Esophagus squamous epithelium (tissue), 5 donors: ENCODE results near the gene HELZ2. TPM values are rescaled to one million over a fixed set of nuclear protein-coding genes. Genes with fewer than 3 reads are reported as not detected.
"Not testable (repeated sequence)": the region's sequence is repeated elsewhere in the genome, so short reads cannot be mapped to it uniquely, and the experiment has no call there.

Source experiments
- DNase-seq: peaks from one replicate; lab custom pipeline; 2025; lab: John Stamatoyannopoulos, UW
- H3K27ac ChIP-seq, 4 donors: fragments of 200-600 bp; sonication (generic); one replicate each; pipeline ENCODE4 v1.5.1; 2016 to 2019; ENCODE audit warnings: mild to moderate bottlenecking in 1 of 4
- H3K27me3 ChIP-seq, 4 donors: fragments of 200-600 bp; sonication (generic); 1 replicate in 3 of 4; 2 replicates in 1 of 4; pipeline versions ENCODE4 v1.5.1 to v1.6.0; 2017 to 2021; ENCODE audit warnings: antibody characterized with exemption in 1 of 4
- H3K36me3 ChIP-seq, 3 donors: fragments of 200-600 bp; sonication (generic); one replicate each; pipeline ENCODE4 v1.5.1; 2016 to 2019
- H3K4me1 ChIP-seq, 3 donors: fragments of 200-600 bp; sonication (generic); one replicate each; pipeline ENCODE4 v1.5.1; 2017 to 2019
- H3K4me3 ChIP-seq, 4 donors: fragments of 200-600 bp; sonication (generic); 1 replicate in 3 of 4; 2 replicates in 1 of 4; pipeline ENCODE4 v1.5.1; 2016 to 2019; ENCODE audit warnings: mild to moderate bottlenecking in 2 of 4, moderate library complexity in 1 of 4
- H3K9me3 ChIP-seq, 3 donors: fragments of 200-600 bp; sonication (generic); one replicate each; pipeline ENCODE4 v1.5.1; 2016 to 2019
- POLR2A ChIP-seq, 4 donors: fragments of 450-650 bp; IDR thresholded peaks; one replicate each; pipeline ENCODE4 v1.6.1; 2017; ENCODE audit warnings: antibody characterized with exemption in 4 of 4, mild to moderate bottlenecking in 4 of 4, moderate library complexity in 3 of 4
- WGBS, 2 donors: methylation state at CpG; one replicate each; pipeline ENCODE4 v1.1.5; 2018; 5-methylcytosine and 5-hydroxymethylcytosine counted together
- intact Hi-C: fragments of 100-400 bp; cut with DNase I; formaldehyde crosslinking; loops from one replicate; pipeline ENCODE4 v1.15.0; 2022
- total RNA-seq, 4 donors: library from RNA; depleted of rRNA; stranded (reverse); fragments of >200 nt; gene quantifications; one replicate each; pipeline ENCODE4 v1.1.0, GENCODE V29; 2016
- TF ChIP-seq, protein P1 (sequence below), 6 experiments: fragments of 450-650 bp in 4 of 6; fragments of 200-600 bp in 2 of 6; sonication (generic) in 2 of 6; IDR thresholded peaks; one replicate each; pipeline ENCODE4 v1.5.1; 2016 to 2019; ENCODE audit warnings: antibody characterized with exemption in 6 of 6, mild to moderate bottlenecking in 4 of 6, moderate library complexity in 4 of 6
- donor health status: DM: yes; HTN: yes; CAD: no.

Gene HELZ2
- total RNA-seq, 4 donors from 2014 or later, result 23.7 to 37.6 (median 31.2) TPM

- peaks cover 29 to 73% (median 44%) of the 10 kb centered on the region in 3 donors for H3K36me3 ChIP-seq
- H3K4me1 ChIP-seq, result no peaks in the 10 kb centered on the region
- no peak for DNase-seq
- no peak overlapping the region for H3K27ac ChIP-seq
- H3K27me3 ChIP-seq, result no peaks in the 10 kb centered on the region
- TF ChIP-seq POLR2A (IDR thresholded peaks at IDR 0.05), result no peak
- TF ChIP-seq, protein P1, sequence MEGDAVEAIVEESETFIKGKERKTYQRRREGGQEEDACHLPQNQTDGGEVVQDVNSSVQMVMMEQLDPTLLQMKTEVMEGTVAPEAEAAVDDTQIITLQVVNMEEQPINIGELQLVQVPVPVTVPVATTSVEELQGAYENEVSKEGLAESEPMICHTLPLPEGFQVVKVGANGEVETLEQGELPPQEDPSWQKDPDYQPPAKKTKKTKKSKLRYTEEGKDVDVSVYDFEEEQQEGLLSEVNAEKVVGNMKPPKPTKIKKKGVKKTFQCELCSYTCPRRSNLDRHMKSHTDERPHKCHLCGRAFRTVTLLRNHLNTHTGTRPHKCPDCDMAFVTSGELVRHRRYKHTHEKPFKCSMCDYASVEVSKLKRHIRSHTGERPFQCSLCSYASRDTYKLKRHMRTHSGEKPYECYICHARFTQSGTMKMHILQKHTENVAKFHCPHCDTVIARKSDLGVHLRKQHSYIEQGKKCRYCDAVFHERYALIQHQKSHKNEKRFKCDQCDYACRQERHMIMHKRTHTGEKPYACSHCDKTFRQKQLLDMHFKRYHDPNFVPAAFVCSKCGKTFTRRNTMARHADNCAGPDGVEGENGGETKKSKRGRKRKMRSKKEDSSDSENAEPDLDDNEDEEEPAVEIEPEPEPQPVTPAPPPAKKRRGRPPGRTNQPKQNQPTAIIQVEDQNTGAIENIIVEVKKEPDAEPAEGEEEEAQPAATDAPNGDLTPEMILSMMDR (IDR thresholded peaks at IDR 0.05), result no peak
- intact Hi-C loops, result no loop called here
- 94 to 95% methylated on average over 2 to 4 of the region's 16 CpGs for WGBS, 2 donors
- no peak overlapping the region for H3K4me3 ChIP-seq
- no peaks in the 10 kb centered on the region for H3K9me3 ChIP-seq
Observed at GRCh38 chr20:63560333-63560805, 13.7 kb downstream of the HELZ2 start.

GRCh38 chr20:63559485-63560332 lies 14.3 kb downstream of the HELZ2 start:
- peaks cover 29 to 66% (median 38%) of the 10 kb centered on the region in 3 donors for H3K36me3 ChIP-seq
- H3K4me3 ChIP-seq, H3K9me3 ChIP-seq, DNase-seq, H3K27ac ChIP-seq, H3K4me1 ChIP-seq, intact Hi-C loops, H3K27me3 ChIP-seq: not testable (repeated sequence)
- WGBS, 2 donors, result 90 to 98% methylated on average over 7 of the region's 31 CpGs

GRCh38 chr20:63558804-63559484 lies 15.1 kb downstream of the HELZ2 start:
- peaks cover 4 to 7% (median 7%) of the 10 kb centered on the region in 3 donors for H3K4me1 ChIP-seq
- WGBS, 2 donors, result 93 to 100% methylated on average over 7 to 10 of the region's 14 CpGs
- peaks cover 29 to 59% (median 38%) of the 10 kb centered on the region in 3 donors for H3K36me3 ChIP-seq
- no peaks in the 10 kb centered on the region for H3K9me3 ChIP-seq
- DNase-seq, result no peak
- no peak for TF ChIP-seq POLR2A (IDR thresholded peaks at IDR 0.05)
- TF ChIP-seq, protein P1 (IDR thresholded peaks at IDR 0.05), result no peak
- intact Hi-C loops, result no loop called here
- H3K27ac ChIP-seq, result no peak overlapping the region
- no peak overlapping the region for H3K4me3 ChIP-seq
- peaks cover 0 to 8% (median 0%) of the 10 kb centered on the region in 4 donors for H3K27me3 ChIP-seq

DNA sequence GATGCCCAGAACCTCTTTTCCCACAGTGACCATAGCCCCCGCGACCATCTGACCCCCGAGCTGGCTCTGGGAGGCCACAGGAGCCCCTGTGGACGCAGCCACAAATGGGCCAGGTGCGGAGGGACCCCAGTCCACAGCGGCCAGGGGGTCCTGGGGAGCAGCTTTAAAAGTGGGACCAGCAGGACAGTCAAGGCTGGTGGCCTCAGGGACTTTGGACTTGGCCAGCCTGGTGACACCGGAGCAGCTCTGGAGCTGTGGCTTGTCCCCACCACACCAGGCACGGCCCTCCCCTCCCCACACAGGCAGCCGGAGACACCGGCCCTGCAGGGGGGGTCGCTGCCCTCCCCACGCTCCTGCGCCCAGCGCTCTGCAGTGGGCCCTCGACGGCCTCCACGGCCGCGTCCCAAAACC lies 16.6 kb downstream of the HELZ2 start:
- Histone ChIP-seq H3K4me3 (no peak overlapping the region), H3K9me3 (no peaks in the 10 kb centered on the region), H3K27me3 (peaks cover 0 to 21% (median 0%) of the 10 kb centered on the region in 4 donors), H3K27ac (no peak overlapping the region), H3K4me1 (peaks cover 10 to 22% (median 18%) of the 10 kb centered on the region in 3 donors), H3K36me3 (peaks cover 24 to 44% (median 25%) of the 10 kb centered on the region in 3 donors)
- DNase-seq, result no peak
- TF ChIP-seq, protein P1 (IDR thresholded peaks at IDR 0.05), result no peak
- TF ChIP-seq POLR2A (IDR thresholded peaks at IDR 0.05), result no peak
- intact Hi-C loops, result no loop called here
- no CpG with 5 or more reads among the region's 19 CpGs for WGBS, 2 donors

- peaks cover 19 to 39% (median 21%) of the 10 kb centered on the region in 3 donors for H3K36me3 ChIP-seq
- no peaks in the 10 kb centered on the region for H3K9me3 ChIP-seq
- H3K4me1 ChIP-seq, result peaks cover 10 to 26% (median 18%) of the 10 kb centered on the region in 3 donors
- intact Hi-C loops, result no loop called here
- H3K4me3 ChIP-seq, result no peak overlapping the region
- WGBS, 2 donors, result 71 to 72% methylated on average over 17 to 19 of the region's 23 CpGs
- peaks cover 0 to 21% (median 0%) of the 10 kb centered on the region in 4 donors for H3K27me3 ChIP-seq
- no peak overlapping the region for H3K27ac ChIP-seq
- TF ChIP-seq, protein P1 (IDR thresholded peaks at IDR 0.05), result no peak
- DNase-seq, result no peak
Observed at GRCh38 chr20:63556873-63557478, 17.1 kb downstream of the HELZ2 start.
